HepG2 (cell line): ENCODE data around the gene COL9A2. TPM values are rescaled to one million over a fixed set of nuclear protein-coding genes. Genes with fewer than 3 reads are reported as not detected.

Experiments used
- CREB1 ChIP-seq, 2 experiments: fragments of 450-650 bp in 1 of 2; IDR thresholded peaks; 2 replicates each; pipeline ENCODE4 v1.6.1; 2016 to 2017; ENCODE audit warnings: control low read depth in 1 of 2, mild to moderate bottlenecking in 1 of 2, missing compliant biosample characterization in 1 of 2, missing genetic modification characterization in 1 of 2
- HIVEP1 ChIP-seq: sonication (generic); formaldehyde crosslinking; IDR thresholded peaks from 2 replicates; pipeline ENCODE4 v1.4.0; 2020; ENCODE audit warnings: mild to moderate bottlenecking, missing genetic modification reagents
- HMGA1 ChIP-seq: sonication (generic); formaldehyde crosslinking; conservative IDR thresholded peaks from 2 replicates; pipeline ENCODE4 v1.4.0; 2020; ENCODE audit warnings: missing genetic modification reagents
- HOXD1 ChIP-seq: sonication (generic); formaldehyde crosslinking; IDR thresholded peaks from 2 replicates; pipeline ENCODE4 v1.5.0; 2020; ENCODE audit warnings: missing genetic modification reagents
- ISL2 ChIP-seq: sonication (generic); formaldehyde crosslinking; IDR thresholded peaks from 2 replicates; pipeline ENCODE4 v1.5.0; 2020; ENCODE audit warnings: missing genetic modification reagents
- KDM1A ChIP-seq: IDR thresholded peaks from 2 replicates; pipeline ENCODE4 v1.6.1; 2016; ENCODE audit warnings: missing compliant biosample characterization
- KLF11 ChIP-seq: IDR thresholded peaks from 2 replicates; pipeline ENCODE4 v1.6.1; 2016; ENCODE audit warnings: missing compliant biosample characterization
- MAFG ChIP-seq: sonication (generic); formaldehyde crosslinking; IDR thresholded peaks from 2 replicates; pipeline ENCODE4 v1.5.1; 2020; ENCODE audit warnings: mild to moderate bottlenecking, missing genetic modification reagents
- MED13 ChIP-seq: sonication (generic); formaldehyde crosslinking; IDR thresholded peaks from 2 replicates; pipeline ENCODE4 v1.5.0; 2020; ENCODE audit warnings: missing genetic modification reagents
- ONECUT2 ChIP-seq: sonication (generic); formaldehyde crosslinking; IDR thresholded peaks from 2 replicates; pipeline ENCODE4 v1.4.0; 2020; ENCODE audit warnings: missing genetic modification reagents
- PLRG1 ChIP-seq: fragments of 450-650 bp; conservative IDR thresholded peaks from 2 replicates; pipeline ENCODE4 v1.6.1; 2016
- RXRA ChIP-seq: sonication (generic); formaldehyde crosslinking; IDR thresholded peaks from 2 replicates; pipeline ENCODE4 v1.5.1; 2020; ENCODE audit warnings: missing genetic modification reagents
- WIZ ChIP-seq: sonication (generic); formaldehyde crosslinking; IDR thresholded peaks from 2 replicates; pipeline ENCODE4 v1.5.1; 2020; ENCODE audit warnings: mild to moderate bottlenecking, missing genetic modification reagents
- ZBTB20 ChIP-seq: sonication (generic); formaldehyde crosslinking; IDR thresholded peaks from 2 replicates; pipeline ENCODE4 v1.8.1; 2023; ENCODE audit warnings: missing genetic modification reagents, low read depth, mild to moderate bottlenecking, borderline replicate concordance
- ZNF619 ChIP-seq: sonication (generic); formaldehyde crosslinking; IDR thresholded peaks from 2 replicates; pipeline ENCODE4 v1.4.0; 2020; ENCODE audit warnings: mild to moderate bottlenecking, missing genetic modification reagents
- ZNF891 ChIP-seq: sonication (generic); formaldehyde crosslinking; IDR thresholded peaks from 2 replicates; pipeline ENCODE4 v1.5.0; 2020; ENCODE audit warnings: mild to moderate bottlenecking, missing genetic modification reagents
- polyA plus RNA-seq, 8 experiments: library from polyadenylated mRNA; depleted of rRNA in 3 of 8; stranded (reverse) in 7 of 8; unstranded in 1 of 8; fragments of >200 nt; fragmentation: Illumina TruSeq in 4 of 8; extraction: Trizol in 4 of 8; gene quantifications; 2 replicates each; pipeline versions ENCODE4 v1.2.1 to v1.2.3, GENCODE V29; 2011 to 2016; ENCODE audit warnings: low read depth in 4 of 8, missing spikeins in 1 of 8, mixed read lengths in 1 of 8; ENCODE audit not compliant: insufficient read depth in 1 of 8
- total RNA-seq, 5 experiments: library from RNA; depleted of rRNA; stranded (reverse); fragments of >200 nt; fragmentation: Illumina TruSeq; extraction: Trizol; gene quantifications; 2 replicates each; pipeline ENCODE4 v1.2.3, GENCODE V29; 2016; ENCODE audit warnings: low read depth in 1 of 5
- TF ChIP-seq, protein P1 (sequence below): sonication (generic); formaldehyde crosslinking; IDR thresholded peaks from 2 replicates; pipeline ENCODE4 v1.9.0; 2021; ENCODE audit warnings: missing genetic modification reagents, mild to moderate bottlenecking, borderline replicate concordance
- TF ChIP-seq, protein P2 (sequence below): sonication (generic); formaldehyde crosslinking; IDR thresholded peaks from 2 replicates; pipeline ENCODE4 v1.4.0; 2020; ENCODE audit warnings: mild to moderate bottlenecking, low read depth, missing genetic modification reagents
- TF ChIP-seq, protein P3 (sequence below): sonication (generic); formaldehyde crosslinking; IDR thresholded peaks from 2 replicates; pipeline ENCODE4 v1.5.1; 2020; ENCODE audit warnings: mild to moderate bottlenecking, missing genetic modification reagents
- TF ChIP-seq, protein P4 (sequence below): sonication (generic); formaldehyde crosslinking; IDR thresholded peaks from 2 replicates; pipeline ENCODE4 v1.5.0; 2020; ENCODE audit warnings: mild to moderate bottlenecking, missing genetic modification reagents
- TF ChIP-seq, protein P5 (sequence below): sonication (generic); formaldehyde crosslinking; IDR thresholded peaks from 2 replicates; pipeline ENCODE4 v1.5.0; 2020; ENCODE audit warnings: missing genetic modification reagents

Gene COL9A2
- total and polyA plus RNA-seq, 2 of the 13 experiments (the other 11 are each of a cell fraction or from before 2014, with no cell fraction given): 20.2 to 26.9 TPM

DNA sequence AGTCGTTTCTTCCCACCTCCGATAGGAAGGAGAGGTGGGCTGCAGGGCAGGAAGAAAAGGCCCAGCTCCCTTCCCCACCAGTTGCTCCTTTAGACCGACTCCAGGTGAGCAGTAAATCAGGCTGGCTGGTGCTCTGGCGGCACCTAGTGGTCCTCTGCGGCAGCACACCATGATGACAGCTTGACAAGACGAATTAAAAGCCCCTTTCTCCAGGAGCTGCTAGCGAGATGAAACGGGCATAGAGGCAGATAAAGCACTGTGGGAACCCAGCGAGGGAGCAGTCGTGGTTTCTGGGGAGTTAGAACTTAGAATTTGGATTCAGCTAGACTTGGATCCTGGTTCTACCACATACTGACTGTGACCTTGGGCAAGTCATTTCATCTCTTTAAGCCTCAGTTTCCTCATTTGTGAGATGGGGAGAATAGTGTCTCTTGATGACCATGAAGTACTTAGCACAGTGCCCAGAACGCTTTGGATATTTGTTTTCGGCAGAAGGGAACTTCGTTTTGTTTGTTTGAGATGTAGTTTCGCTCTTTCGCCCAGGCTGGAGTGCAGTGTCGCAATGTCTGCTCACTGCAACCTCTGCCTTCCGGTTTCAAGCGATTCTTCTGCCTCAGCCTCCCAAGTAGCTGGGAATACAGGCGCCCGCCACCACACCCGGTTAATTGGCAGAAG is 21.8 kb upstream of the COL9A2 start (continued):
- TF ChIP-seq, protein P1, sequence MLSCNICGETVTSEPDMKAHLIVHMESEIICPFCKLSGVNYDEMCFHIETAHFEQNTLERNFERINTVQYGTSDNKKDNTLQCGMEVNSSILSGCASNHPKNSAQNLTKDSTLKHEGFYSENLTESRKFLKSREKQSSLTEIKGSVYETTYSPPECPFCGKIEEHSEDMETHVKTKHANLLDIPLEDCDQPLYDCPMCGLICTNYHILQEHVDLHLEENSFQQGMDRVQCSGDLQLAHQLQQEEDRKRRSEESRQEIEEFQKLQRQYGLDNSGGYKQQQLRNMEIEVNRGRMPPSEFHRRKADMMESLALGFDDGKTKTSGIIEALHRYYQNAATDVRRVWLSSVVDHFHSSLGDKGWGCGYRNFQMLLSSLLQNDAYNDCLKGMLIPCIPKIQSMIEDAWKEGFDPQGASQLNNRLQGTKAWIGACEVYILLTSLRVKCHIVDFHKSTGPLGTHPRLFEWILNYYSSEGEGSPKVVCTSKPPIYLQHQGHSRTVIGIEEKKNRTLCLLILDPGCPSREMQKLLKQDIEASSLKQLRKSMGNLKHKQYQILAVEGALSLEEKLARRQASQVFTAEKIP (CRISPR knock-in tag): no peak
- TF ChIP-seq WIZ (CRISPR knock-in tag): no peak
- TF ChIP-seq PLRG1: no peak
- no peak for TF ChIP-seq KLF11 (CRISPR knock-in tag)
- TF ChIP-seq MAFG (CRISPR knock-in tag): no peak
- no peak for TF ChIP-seq MED13 (CRISPR knock-in tag)
- peak; percentile 47; the same call in 1 of the 2 replicates for TF ChIP-seq KDM1A
- TF ChIP-seq, protein P2, sequence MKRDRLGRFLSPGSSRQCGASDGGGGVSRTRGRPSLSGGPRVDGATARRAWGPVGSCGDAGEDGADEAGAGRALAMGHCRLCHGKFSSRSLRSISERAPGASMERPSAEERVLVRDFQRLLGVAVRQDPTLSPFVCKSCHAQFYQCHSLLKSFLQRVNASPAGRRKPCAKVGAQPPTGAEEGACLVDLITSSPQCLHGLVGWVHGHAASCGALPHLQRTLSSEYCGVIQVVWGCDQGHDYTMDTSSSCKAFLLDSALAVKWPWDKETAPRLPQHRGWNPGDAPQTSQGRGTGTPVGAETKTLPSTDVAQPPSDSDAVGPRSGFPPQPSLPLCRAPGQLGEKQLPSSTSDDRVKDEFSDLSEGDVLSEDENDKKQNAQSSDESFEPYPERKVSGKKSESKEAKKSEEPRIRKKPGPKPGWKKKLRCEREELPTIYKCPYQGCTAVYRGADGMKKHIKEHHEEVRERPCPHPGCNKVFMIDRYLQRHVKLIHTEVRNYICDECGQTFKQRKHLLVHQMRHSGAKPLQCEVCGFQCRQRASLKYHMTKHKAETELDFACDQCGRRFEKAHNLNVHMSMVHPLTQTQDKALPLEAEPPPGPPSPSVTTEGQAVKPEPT (CRISPR knock-in tag): no peak
- no peak for TF ChIP-seq ONECUT2 (CRISPR knock-in tag)
- TF ChIP-seq HIVEP1 (CRISPR knock-in tag): no peak
- TF ChIP-seq ZBTB20 (CRISPR knock-in tag): no peak
- 0 out of 2 replicates have a peak, but pooled peaks have one; percentile 28 for TF ChIP-seq RXRA (CRISPR knock-in tag)
- TF ChIP-seq HOXD1 (CRISPR knock-in tag): peak; percentile 51; the same call in 1 of the 2 replicates
- TF ChIP-seq, protein P3, sequence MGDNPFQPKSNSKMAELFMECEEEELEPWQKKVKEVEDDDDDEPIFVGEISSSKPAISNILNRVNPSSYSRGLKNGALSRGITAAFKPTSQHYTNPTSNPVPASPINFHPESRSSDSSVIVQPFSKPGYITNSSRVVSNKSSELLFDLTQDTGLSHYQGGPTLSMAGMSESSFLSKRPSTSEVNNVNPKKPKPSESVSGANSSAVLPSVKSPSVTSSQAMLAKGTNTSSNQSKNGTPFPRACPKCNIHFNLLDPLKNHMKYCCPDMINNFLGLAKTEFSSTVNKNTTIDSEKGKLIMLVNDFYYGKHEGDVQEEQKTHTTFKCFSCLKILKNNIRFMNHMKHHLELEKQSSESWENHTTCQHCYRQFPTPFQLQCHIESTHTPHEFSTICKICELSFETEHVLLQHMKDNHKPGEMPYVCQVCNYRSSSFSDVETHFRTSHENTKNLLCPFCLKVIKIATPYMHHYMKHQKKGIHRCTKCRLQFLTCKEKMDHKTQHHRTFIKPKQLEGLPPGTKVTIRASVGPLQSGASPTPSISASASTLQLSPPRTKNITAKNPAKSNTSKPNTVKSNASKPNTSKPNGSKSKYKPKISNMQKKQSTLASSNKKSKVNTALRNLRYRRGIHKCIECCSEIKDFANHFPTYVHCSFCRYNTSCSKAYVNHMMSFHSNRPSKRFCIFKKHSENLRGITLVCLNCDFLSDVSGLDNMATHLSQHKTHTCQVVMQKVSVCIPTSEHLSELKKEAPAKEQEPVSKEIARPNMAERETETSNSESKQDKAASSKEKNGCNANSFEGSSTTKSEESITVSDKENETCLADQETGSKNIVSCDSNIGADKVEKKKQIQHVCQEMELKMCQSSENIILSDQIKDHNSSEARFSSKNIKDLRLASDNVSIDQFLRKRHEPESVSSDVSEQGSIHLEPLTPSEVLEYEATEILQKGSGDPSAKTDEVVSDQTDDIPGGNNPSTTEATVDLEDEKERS (CRISPR knock-in tag): peak; percentile 89; the same call in 1 of the 2 replicates
- no peak for TF ChIP-seq CREB1 (IDR thresholded peaks at IDR 0.05)
- TF ChIP-seq CREB1 (CRISPR knock-in tag; IDR thresholded peaks at IDR 0.05): no peak
- TF ChIP-seq ISL2: peak; percentile 17; the same call in 1 of the 2 replicates
- TF ChIP-seq HMGA1 (CRISPR knock-in tag): no peak
- TF ChIP-seq, protein P4, sequence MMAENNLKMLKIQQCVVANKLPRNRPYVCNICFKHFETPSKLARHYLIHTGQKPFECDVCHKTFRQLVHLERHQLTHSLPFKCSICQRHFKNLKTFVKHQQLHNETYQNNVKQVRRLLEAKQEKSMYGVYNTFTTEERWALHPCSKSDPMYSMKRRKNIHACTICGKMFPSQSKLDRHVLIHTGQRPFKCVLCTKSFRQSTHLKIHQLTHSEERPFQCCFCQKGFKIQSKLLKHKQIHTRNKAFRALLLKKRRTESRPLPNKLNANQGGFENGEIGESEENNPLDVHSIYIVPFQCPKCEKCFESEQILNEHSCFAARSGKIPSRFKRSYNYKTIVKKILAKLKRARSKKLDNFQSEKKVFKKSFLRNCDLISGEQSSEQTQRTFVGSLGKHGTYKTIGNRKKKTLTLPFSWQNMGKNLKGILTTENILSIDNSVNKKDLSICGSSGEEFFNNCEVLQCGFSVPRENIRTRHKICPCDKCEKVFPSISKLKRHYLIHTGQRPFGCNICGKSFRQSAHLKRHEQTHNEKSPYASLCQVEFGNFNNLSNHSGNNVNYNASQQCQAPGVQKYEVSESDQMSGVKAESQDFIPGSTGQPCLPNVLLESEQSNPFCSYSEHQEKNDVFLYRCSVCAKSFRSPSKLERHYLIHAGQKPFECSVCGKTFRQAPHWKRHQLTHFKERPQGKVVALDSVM (CRISPR knock-in tag): 0 out of 2 replicates have a peak, but pooled peaks have one; percentile 11
- TF ChIP-seq ZNF891: no peak
- TF ChIP-seq ZNF619: peak; percentile 85; the same call in 1 of the 2 replicates
- TF ChIP-seq, protein P5, sequence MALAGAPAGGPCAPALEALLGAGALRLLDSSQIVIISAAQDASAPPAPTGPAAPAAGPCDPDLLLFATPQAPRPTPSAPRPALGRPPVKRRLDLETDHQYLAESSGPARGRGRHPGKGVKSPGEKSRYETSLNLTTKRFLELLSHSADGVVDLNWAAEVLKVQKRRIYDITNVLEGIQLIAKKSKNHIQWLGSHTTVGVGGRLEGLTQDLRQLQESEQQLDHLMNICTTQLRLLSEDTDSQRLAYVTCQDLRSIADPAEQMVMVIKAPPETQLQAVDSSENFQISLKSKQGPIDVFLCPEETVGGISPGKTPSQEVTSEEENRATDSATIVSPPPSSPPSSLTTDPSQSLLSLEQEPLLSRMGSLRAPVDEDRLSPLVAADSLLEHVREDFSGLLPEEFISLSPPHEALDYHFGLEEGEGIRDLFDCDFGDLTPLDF (CRISPR knock-in tag): no peak
